Natural killer cell treated with Interleukin-12 subunit alpha and Interleukin-12 subunit beta and Interleukin-15 and Interleukin-18, amount 100 ng/mL, for 72 hours (primary cell): ENCODE measurements around the gene ARID5B. TPM values are rescaled to one million over a fixed set of nuclear protein-coding genes. Genes with fewer than 3 reads are reported as not detected.

ENCODE experiments used
- ATAC-seq, 2 donors: fragments of 150-1000 bp; cut with Tn5 transposase in 1 of 2; sonication (Bioruptor Pico), chemical (Tn5 transposase) in 1 of 2; 2 replicates each; pipeline ENCODE4 v1.10.0; 2021
- DNase-seq: peaks from one replicate; pipeline ENCODE4 v3.0.0; 2022; ENCODE audit warnings: low spot score
- H3K27ac Mint-ChIP-seq, 2 donors: 1 replicate in 1 of 2; 2 replicates in 1 of 2; pipeline ENCODE4 v1.8.0; 2022; ENCODE audit warnings: mixed read lengths in 2 of 2, mild to moderate bottlenecking in 1 of 2, moderate library complexity in 1 of 2
- H3K27me3 Mint-ChIP-seq, 2 donors: 1 replicate in 1 of 2; 2 replicates in 1 of 2; pipeline ENCODE4 v1.8.0; 2022; ENCODE audit warnings: mixed read lengths in 2 of 2
- H3K36me3 Mint-ChIP-seq: one replicate; pipeline ENCODE4 v1.8.0; 2022; ENCODE audit warnings: mixed read lengths
- H3K4me1 Mint-ChIP-seq, 2 donors: 1 replicate in 1 of 2; 2 replicates in 1 of 2; pipeline ENCODE4 v1.8.0; 2022; ENCODE audit warnings: low read depth in 2 of 2, mixed read lengths in 2 of 2, mild to moderate bottlenecking in 1 of 2
- H3K4me3 Mint-ChIP-seq: one replicate; pipeline ENCODE4 v1.8.0; 2022; ENCODE audit warnings: mixed read lengths
- H3K9me3 Mint-ChIP-seq: 2 replicates; pipeline ENCODE4 v1.8.0; 2022; ENCODE audit warnings: mixed read lengths
- total RNA-seq, 2 donors: library from RNA; stranded (reverse); gene quantifications; one replicate each; pipeline ENCODE4 v1.2.3, GENCODE V29; 2022

The ARID5B gene
- total RNA-seq, 2 donors from 2014 or later, result 46.1 to 51.7 TPM

DNA sequence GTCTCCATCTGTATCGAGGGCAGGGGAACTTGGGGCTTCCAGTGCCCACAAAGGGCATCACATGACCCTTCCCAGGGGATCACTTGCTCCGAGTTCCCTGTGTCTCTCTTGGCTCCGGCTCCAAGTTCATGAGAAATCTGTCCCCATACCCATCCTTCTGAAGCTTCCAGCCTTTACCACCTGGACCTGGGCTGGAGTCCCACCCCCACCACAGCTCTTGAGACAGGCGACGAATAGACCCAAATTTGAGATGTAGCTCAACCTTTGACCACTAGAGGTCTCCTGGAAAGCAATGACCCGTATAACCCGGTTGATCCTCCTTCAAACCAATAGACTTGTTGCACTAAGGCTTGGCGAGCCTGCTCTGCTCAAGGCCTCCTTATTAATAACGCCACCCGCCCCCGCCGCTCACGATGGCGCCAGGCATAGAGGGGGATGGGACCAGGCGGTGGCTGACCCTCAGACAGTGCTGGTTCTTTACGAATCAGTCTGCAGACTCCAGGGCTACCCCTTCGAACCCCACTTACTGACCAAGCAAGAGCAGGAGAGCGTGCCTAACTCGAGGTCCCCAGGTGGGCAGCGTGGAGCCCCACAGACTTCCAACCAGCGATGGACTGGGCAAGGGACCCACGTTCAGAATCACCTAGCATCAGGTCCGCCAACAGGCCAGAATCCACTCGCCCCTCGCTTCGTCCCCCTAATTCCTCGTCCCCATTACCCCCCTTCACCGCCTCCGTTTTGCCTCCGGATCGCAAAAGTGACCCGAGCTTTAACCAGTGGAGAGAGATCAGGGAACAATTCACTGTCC, 4.4 kb upstream of the ARID5B start:
- DNase-seq, result peak; percentile 80
- peaks cover 36 to 40% of the 10 kb centered on the region in 2 donors for H3K4me1 Mint-ChIP-seq
- peak overlapping the region; percentile 90 to 93 for H3K27ac Mint-ChIP-seq
- no peaks in the 10 kb centered on the region for H3K9me3 Mint-ChIP-seq
- ATAC-seq, result peak; percentile 82 to 84
- no peaks in the 10 kb centered on the region for H3K27me3 Mint-ChIP-seq
- H3K4me3 Mint-ChIP-seq, result peak overlapping the region; percentile 95
- no peaks in the 10 kb centered on the region for H3K36me3 Mint-ChIP-seq

DNA sequence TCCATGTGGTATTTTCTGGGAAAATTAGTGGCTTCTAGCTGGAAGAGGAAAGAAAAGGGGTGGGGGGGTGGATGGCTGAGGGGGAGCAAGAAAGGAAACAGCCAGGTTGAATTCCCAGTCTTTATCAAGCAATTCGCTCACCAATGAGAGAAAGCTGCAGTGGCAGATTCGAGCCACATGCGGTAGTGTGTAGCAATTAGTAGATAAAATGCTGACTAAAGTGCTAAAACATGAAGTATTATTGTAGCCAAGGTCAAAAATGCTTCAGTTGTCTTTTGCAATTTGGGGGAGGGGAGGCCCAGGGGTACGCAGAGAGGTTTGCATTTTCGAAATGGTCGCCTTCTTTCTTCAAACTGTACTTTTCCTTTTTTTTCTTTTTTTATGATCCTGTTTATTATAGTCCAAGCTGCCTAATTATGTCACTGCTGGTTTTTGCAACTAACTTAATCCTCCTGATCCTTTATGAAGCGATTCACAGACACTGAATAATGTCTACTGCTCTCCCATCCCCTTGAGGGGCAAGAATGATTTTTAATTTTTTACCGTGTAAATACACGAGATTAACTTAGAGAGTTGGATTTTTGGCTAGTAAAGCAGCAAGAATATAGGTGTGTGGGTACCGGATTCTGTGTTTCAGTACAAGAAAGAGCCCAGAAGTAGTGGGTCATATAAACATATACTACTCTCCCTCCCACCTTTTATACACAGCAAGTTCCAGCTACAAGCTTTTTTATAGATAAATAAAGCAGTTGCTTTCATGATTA, 3.6 kb upstream of the ARID5B start:
- ATAC-seq, result no peak
- H3K27ac Mint-ChIP-seq, result peak overlapping the region; percentile 90 to 93
- peaks cover 41 to 47% of the 10 kb centered on the region in 2 donors for H3K4me1 Mint-ChIP-seq
- no peaks in the 10 kb centered on the region for H3K27me3 Mint-ChIP-seq
- H3K36me3 Mint-ChIP-seq, result peaks cover 7% of the 10 kb centered on the region
- H3K4me3 Mint-ChIP-seq, result peak overlapping the region; percentile 95
- DNase-seq, result no peak
- H3K9me3 Mint-ChIP-seq, result no peaks in the 10 kb centered on the region

DNA sequence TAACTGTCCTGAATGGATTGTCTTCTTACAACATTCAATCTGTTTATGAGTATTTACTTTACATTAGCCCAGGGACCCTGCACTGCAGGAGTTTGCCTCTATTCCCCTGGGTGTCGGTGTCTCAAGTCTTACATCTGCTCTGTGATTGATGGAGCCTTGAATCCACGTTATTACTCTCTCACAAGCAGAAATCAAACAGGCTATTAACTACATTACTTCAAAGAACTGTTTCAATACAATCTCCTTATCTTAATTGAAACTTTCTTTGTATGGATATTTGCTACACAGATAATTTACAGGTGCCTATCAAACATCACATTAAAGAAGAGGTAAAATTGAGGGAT, 3.1 kb upstream of the ARID5B start:
- no peaks in the 10 kb centered on the region for H3K27me3 Mint-ChIP-seq
- H3K36me3 Mint-ChIP-seq, result peaks cover 8% of the 10 kb centered on the region
- peak overlapping the region; percentile 95 for H3K4me3 Mint-ChIP-seq
- ATAC-seq (no peak), DNase-seq (no peak)
- H3K9me3 Mint-ChIP-seq, result no peaks in the 10 kb centered on the region
- peak overlapping the region; percentile 90 to 93 for H3K27ac Mint-ChIP-seq
- H3K4me1 Mint-ChIP-seq, result peaks cover 41 to 47% of the 10 kb centered on the region in 2 donors

DNA sequence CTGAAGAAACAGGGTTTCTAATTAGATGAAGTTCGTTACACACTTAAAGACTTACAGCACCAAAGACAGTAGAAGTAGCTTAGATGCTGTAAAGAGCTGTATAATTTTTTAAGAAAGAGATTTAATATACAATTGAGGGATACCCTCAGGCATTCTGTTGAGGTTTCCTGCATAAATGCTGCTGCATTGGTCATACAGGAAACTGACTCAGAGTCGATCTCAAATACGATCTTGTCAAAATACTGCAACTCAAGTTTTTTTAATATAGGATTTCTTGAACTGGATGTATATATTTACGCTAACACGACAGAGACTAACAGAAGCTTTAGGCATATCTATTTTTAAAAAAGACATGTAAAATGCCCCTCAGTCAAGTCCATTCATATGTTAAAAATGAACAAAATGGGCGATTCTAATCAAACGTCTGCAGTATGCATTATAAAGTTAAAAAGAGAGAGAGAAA, 2.4 kb upstream of the ARID5B start:
- Mint-ChIP-seq H3K36me3 (peaks cover 8% of the 10 kb centered on the region), H3K4me3 (peak overlapping the region; percentile 95), H3K9me3 (no peaks in the 10 kb centered on the region), H3K4me1 (peaks cover 39 to 49% of the 10 kb centered on the region in 2 donors), H3K27ac (peak overlapping the region; percentile 90 to 93), H3K27me3 (no peaks in the 10 kb centered on the region)
- DNase-seq (no peak), ATAC-seq (no peak)

DNA sequence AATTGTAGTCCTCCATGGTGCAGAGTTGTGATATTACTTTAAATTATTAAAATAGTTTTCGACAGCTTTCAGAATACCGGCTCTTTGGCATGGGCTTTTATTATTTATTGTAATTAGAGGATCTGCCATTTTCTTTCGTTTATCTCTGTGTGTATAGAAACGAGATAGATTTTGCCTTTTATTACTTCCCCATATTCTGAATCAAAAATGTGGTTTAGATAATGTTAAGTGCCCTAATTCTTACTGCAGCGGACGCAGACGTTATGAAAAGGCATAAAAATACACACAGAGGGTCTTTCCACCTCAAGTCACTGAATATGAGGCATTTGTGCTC, 1.9 kb upstream of the ARID5B start:
- peaks cover 8% of the 10 kb centered on the region for H3K36me3 Mint-ChIP-seq
- H3K9me3 Mint-ChIP-seq, result no peaks in the 10 kb centered on the region
- DNase-seq (no peak), ATAC-seq (no peak)
- peaks cover 42 to 54% of the 10 kb centered on the region in 2 donors for H3K4me1 Mint-ChIP-seq
- H3K27me3 Mint-ChIP-seq, result no peaks in the 10 kb centered on the region
- H3K4me3 Mint-ChIP-seq, result peak overlapping the region; percentile 95
- peak overlapping the region; percentile 90 to 93 for H3K27ac Mint-ChIP-seq

DNA sequence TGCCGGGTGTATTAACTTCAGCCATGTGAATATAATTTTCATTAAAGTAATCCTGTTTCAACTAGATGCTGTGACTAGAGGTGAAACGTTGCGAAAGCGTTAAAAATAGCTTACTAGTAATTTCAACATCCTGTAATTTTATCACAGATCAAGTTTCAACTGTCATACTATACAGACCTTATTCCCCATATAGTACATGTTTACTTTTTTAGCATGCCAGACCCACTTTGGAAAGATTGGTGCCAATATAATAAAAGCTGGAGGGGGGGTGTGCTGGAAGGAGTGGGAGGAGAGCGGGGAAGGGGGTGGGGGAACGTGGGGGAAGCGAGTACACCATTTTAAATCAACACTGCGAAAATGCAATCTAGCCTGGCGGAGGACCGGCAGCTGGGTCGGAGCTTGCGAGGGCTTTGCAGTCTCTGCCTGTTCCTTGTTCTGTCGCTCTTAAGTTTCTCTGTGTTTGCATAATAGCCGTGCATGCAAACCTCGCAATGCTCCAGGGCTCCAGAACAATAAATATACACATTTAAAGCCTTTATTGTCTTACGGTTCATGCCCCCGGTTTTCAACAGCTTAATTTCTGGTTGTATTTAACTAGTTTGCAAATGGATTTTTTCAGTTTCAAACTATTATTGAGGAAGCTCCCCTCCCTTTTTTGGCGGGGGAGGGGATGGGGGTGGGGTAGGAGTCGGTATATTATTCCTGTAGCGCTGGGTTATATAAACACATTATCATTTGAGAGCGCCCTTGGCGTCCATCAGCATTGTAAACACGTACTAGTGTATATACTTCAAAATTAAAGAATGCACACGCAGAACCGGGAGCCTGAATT, 1.3 kb upstream of the ARID5B start:
- Mint-ChIP-seq H3K27me3 (no peaks in the 10 kb centered on the region), H3K4me1 (peaks cover 44 to 60% of the 10 kb centered on the region in 2 donors), H3K9me3 (no peaks in the 10 kb centered on the region), H3K27ac (peak overlapping the region; percentile 90 to 93), H3K4me3 (peak overlapping the region; percentile 95), H3K36me3 (peaks cover 8% of the 10 kb centered on the region)
- ATAC-seq (peak; percentile 13 to 46), DNase-seq (peak; percentile 73)

DNA sequence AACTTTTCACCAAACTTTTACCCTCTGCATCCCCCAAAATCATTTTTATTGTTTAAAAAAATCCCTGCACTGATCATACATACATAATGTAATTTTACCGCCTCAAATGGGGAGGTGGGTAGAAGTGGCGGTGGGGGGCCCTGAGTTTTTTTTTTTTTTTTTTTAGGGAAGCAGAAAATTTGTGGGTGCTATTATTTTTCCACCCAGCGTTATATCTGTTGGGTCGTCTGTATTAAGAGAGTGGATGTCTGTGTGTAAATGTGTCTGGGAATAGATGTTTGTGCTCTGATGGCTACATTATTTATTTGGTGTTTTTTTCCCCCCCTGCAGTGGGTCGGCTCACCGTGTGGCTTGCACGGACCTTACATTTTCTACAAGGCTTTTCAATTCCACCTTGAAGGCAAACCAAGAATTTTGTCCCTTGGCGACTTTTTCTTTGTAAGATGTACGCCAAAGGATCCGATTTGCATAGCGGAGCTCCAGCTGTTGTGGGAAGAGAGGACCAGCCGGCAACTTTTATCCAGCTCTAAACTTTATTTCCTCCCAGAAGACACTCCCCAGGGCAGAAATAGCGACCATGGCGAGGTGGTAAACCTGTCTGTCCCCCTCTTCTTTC, 438 bp downstream of the ARID5B start:
- DNase-seq, result no peak
- no peak for ATAC-seq
- Mint-ChIP-seq H3K27me3 (no peaks in the 10 kb centered on the region), H3K9me3 (no peaks in the 10 kb centered on the region), H3K4me3 (peak overlapping the region; percentile 95), H3K36me3 (peaks cover 8% of the 10 kb centered on the region), H3K27ac (peak overlapping the region; percentile 90 to 93), H3K4me1 (peaks cover 49 to 60% of the 10 kb centered on the region in 2 donors)

DNA sequence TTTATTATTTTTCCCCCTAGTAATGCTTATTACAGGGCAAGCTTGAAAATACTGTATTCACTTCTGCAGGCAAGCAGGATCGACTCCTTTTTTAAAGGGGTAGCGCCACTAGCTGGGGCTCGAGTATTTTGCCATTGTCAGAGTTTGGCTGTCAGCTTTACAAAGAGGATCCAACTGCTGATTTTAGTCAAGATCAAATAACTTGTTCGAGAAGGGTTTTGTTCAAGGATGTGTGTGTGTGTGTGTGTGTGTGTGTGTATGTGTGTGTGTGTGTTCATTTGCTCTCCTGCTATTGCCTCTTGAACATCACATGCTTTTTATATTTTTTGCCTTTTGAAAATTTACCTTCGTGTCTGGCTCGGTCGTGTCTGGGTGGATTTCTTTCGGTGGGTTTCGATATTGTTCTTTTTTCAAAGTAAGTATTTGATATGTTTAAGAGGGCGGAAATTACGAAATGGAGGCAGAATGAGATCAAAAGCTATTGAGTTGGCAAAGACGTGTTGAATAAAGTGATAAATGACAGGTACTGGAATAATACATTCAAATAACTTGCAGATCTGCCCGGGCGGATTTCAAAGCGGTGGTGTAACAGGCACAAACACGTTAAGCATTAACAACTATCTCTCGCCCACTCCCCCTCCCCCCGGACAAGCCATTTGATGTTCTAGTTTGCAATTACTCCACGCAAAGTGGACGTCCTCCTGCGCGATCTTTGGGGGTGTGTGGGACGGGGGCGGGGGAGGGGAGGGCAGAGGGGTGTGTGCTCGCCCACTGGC, 1.1 kb downstream of the ARID5B start:
- no peak for DNase-seq
- Mint-ChIP-seq H3K36me3 (peaks cover 8% of the 10 kb centered on the region), H3K4me1 (peaks cover 42 to 55% of the 10 kb centered on the region in 2 donors), H3K27ac (peak overlapping the region; percentile 90 to 93), H3K9me3 (no peaks in the 10 kb centered on the region), H3K4me3 (peak overlapping the region; percentile 95), H3K27me3 (no peaks in the 10 kb centered on the region)
- peak; percentile 6 to 18 for ATAC-seq

DNA sequence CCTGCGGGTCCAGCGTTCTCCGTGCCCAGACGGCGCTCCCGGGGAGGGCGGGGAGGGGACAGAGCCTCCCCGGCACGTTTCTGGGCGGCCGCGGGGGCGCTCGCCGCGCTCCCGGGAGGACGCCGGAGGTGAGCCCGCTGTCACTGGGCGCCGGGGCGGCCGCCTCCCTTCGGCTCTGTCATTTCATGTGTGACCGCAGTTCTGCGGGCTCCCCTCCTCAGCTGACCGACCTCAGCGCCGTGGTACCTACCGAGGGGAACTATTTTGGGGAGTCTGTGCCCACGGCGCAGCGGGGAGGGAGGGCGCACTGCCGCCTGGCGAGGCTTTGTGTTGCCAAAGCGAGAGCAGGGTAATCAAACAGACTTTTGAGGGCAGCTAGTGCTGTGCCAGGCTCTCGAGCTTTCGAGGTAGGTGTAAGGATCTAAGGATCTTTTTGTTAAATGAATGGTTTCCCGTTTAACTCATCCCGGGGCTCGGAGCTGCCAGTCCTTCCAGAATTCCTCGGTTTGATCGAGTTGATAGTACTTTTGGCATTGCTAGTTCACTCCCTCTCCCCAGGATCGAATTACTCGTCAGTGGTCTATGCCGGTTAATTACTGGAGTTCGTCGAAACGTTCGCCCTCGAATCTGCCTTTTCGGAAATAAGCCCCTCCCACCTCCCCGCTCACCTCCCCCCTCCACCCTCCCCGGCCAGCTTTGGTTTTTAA, 1.9 kb downstream of the ARID5B start:
- Mint-ChIP-seq H3K4me1 (peaks cover 35 to 48% of the 10 kb centered on the region in 2 donors), H3K9me3 (no peaks in the 10 kb centered on the region), H3K36me3 (peaks cover 8% of the 10 kb centered on the region), H3K27me3 (no peaks in the 10 kb centered on the region), H3K4me3 (peak overlapping the region; percentile 95), H3K27ac (peak overlapping the region; percentile 90 to 93)
- peak; percentile 85 to 90 for ATAC-seq
- peak; percentile 90 for DNase-seq

DNA sequence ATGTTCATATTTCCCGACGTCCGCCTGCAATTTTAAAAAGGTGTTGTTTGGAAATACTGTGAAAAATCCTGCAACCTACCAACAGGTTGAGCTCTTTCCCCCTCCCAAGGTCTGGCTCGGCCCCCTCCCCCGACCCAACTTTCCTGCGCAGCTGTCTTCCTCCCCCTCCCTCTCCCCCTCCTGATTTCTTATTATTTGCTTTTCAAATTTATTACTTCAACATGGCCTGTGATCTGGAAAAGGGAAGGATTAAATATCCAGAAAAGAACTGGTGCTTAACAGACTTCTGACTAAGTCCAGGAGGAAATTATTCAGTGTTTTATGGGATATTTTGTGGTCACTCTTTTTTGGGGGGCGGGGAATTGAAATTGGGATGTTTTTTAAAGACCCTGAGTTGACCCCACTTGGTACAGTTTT, 2.4 kb downstream of the ARID5B start:
- Mint-ChIP-seq H3K4me3 (peak overlapping the region; percentile 95), H3K9me3 (no peaks in the 10 kb centered on the region), H3K27ac (peak overlapping the region; percentile 90 to 93), H3K4me1 (peaks cover 32 to 42% of the 10 kb centered on the region in 2 donors), H3K36me3 (peaks cover 8% of the 10 kb centered on the region), H3K27me3 (no peaks in the 10 kb centered on the region)
- ATAC-seq (no peak), DNase-seq (no peak)

DNA sequence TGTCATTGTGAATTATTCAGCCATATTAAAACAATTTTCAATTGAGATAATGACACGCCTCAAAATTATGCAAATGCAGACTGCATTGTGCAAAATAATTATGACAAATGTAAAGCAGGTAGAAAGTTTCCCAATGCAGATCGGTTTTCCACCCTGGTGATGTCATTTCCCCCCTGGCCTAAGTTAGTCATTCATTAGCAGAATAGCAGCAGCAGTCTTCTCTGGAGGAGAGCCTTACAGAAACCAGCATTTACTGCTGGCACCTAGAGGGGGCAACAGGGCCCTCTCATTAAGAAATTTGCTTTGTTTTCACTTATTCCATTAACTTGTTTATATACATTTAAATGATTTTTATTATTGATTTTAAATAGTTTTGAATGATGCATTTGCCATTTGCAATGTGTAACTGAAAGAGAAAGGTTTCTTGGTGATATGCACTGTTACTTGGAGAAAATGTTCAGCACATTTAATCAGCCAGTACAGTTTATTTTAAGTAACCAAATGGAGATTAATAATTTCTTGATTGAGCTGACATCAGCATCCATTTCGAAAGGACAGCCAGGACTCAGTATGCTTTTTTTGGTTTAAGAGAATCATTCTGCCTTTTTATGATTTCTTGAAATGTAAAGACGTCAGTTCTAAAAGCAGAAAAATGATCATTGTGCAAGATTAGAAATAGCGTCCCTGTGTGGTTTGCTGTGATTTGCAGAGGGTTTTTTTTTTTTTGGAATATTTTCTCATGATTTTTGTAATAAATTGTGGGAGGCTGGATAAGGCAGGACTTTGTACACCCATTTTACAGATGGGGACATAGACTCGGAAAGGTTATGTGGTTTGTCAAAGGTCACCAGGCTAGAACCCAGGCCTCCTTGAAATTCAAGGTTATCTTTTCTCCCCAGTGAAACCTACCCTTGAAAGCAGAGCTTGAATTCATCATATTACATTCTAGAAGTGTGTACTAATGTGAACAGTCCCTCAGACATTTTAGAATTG, 3.5 kb downstream of the ARID5B start:
- Mint-ChIP-seq H3K27me3 (no peaks in the 10 kb centered on the region), H3K9me3 (no peaks in the 10 kb centered on the region), H3K4me1 (peaks cover 30 to 36% of the 10 kb centered on the region in 2 donors), H3K36me3 (peaks cover 13% of the 10 kb centered on the region), H3K4me3 (peak overlapping the region; percentile 95), H3K27ac (peak overlapping the region; percentile 90 to 93)
- ATAC-seq (peak; percentile 42 to 62), DNase-seq (peak; percentile 82)
